ENCODE data around the gene RCAN2.

GRCh38 chr6:46366190-46366900, 124.9 kb downstream of the RCAN2 start:
- TF ChIP-seq POLR2A (IDR thresholded peaks at IDR 0.05; ENCODE audit: low read depth, low read length) (no peak), JUN (IDR thresholded peaks at IDR 0.05; ENCODE audit: borderline replicate concordance, insufficient read depth, insufficient read length, low read depth) (no peak), GATA2 (IDR thresholded peaks at IDR 0.05; ENCODE audit: insufficient read depth, insufficient read length, low read depth, low read length) (no peak), CTCF (IDR thresholded peaks at IDR 0.05; ENCODE audit: extremely low read depth in 1 of 2, insufficient read depth in 1 of 2, low read depth in 1 of 2, low read length in 2 of 2) (no peak), EZH2 (IDR thresholded peaks at IDR 0.05; ENCODE audit: borderline replicate concordance, low read depth, low read length, severe bottlenecking) (no peak)
